ENCODE data around the gene ECD. TPM values are rescaled to one million over a fixed set of nuclear protein-coding genes. Genes with fewer than 3 reads are reported as not detected.
A peak's percentile ranks its signal among the peaks of the same experiment; 100 is the strongest.
"Not testable (repeated sequence)": the region's sequence is repeated elsewhere in the genome, so short reads cannot be mapped to it uniquely, and the experiment has no call there.

Gene ECD
- total RNA-seq, 1 donor from 2014 or later, result 20.0 TPM

- ATAC-seq, result no peak
Measured at GRCh38 chr10:73159038-73159648, 8.7 kb downstream of the ECD start.

GRCh38 chr10:73156054-73156453, 11.8 kb downstream of the ECD start:
- no peak for ATAC-seq

- ATAC-seq, result no peak
Measured at GRCh38 chr10:73152009-73152408, 15.8 kb downstream of the ECD start.

GRCh38 chr10:73150633-73151413, 17.0 kb downstream of the ECD start:
- ATAC-seq, result not testable (repeated sequence)

- no peak for ATAC-seq
Measured at GRCh38 chr10:73141603-73142002, 26.2 kb downstream of the ECD start.

GRCh38 chr10:73139251-73139650, 28.6 kb downstream of the ECD start:
- ATAC-seq, result no peak

GRCh38 chr10:73136627-73137026, 31.2 kb downstream of the ECD start:
- peak; percentile 8 for ATAC-seq

- no peak for ATAC-seq
Measured at GRCh38 chr10:73134727-73135126, 33.1 kb downstream of the ECD start.

- ATAC-seq, result no peak
Measured at GRCh38 chr10:73131913-73132686, 35.7 kb downstream of the ECD start.

- peak; percentile 73 for ATAC-seq
Measured at GRCh38 chr10:73131301-73131700, 36.5 kb downstream of the ECD start.

- ATAC-seq, result peak; percentile 67
Measured at GRCh38 chr10:73126343-73126742, 41.5 kb downstream of the ECD start.

GRCh38 chr10:73119952-73120351, 47.9 kb downstream of the ECD start:
- no peak for ATAC-seq

- ATAC-seq, result no peak
Measured at GRCh38 chr10:73119457-73119856, 48.4 kb downstream of the ECD start.

GRCh38 chr10:73117976-73118743, 49.6 kb downstream of the ECD start:
- peak; percentile 81 for ATAC-seq

- ATAC-seq, result no peak
Measured at GRCh38 chr10:73116017-73116416, 51.8 kb downstream of the ECD start.

GRCh38 chr10:73113551-73113950, 54.3 kb downstream of the ECD start:
- no peak for ATAC-seq

- not testable (repeated sequence) for ATAC-seq
Measured at GRCh38 chr10:73112032-73112431, 55.8 kb downstream of the ECD start.

- peak; percentile 91 for ATAC-seq
Measured at GRCh38 chr10:73110345-73110849, 57.4 kb downstream of the ECD start, which contains the start of gene NUDT13. NUDT13 (plus strand) TSS chr10:73110455; CDS start chr10:73114366, 3,911 bp downstream.

- not testable (repeated sequence) for ATAC-seq
Measured at GRCh38 chr10:73109248-73109652, 58.6 kb downstream of the ECD start.

GRCh38 chr10:73106301-73106700, 61.5 kb downstream of the ECD start:
- ATAC-seq, result no peak

GRCh38 chr10:73099141-73099540, 68.7 kb downstream of the ECD start:
- ATAC-seq, result no peak

GRCh38 chr10:73097305-73097670, 70.5 kb downstream of the ECD start:
- no peak for ATAC-seq

Data from esophagus mucosa (tissue), 1 donor.